Jurkat, Clone E6-1 (cell line): ENCODE results near the gene ITGB4.
"Not testable (repeated sequence)": the region's sequence is repeated elsewhere in the genome, so short reads cannot be mapped to it uniquely, and the experiment has no call there.

Source experiments
- DNase-seq: peaks from one replicate; pipeline ENCODE4 v3.0.0-alpha.2; 2011; ENCODE audit warnings: low read depth, low spot score
- H3K4me3 ChIP-seq: 2 replicates; pipeline ENCODE4 v1.5.1; 2011; ENCODE audit warnings: mild to moderate bottlenecking, low read length, control low read depth, moderate library complexity

The ITGB4 gene

GRCh38 chr17:75749545-75750389, 28.5 kb downstream of the ITGB4 start:
- H3K4me3 ChIP-seq: peak overlapping the region; percentile 7; the same call in 1 of the 2 replicates

GRCh38 chr17:75750661-75751423, 29.6 kb downstream of the ITGB4 start:
- no peak for DNase-seq
- no peak overlapping the region for H3K4me3 ChIP-seq

More at GRCh38 chr17:75749545-75750389, 28.5 kb downstream of the ITGB4 start:
- peak; percentile 55 for DNase-seq

DNA sequence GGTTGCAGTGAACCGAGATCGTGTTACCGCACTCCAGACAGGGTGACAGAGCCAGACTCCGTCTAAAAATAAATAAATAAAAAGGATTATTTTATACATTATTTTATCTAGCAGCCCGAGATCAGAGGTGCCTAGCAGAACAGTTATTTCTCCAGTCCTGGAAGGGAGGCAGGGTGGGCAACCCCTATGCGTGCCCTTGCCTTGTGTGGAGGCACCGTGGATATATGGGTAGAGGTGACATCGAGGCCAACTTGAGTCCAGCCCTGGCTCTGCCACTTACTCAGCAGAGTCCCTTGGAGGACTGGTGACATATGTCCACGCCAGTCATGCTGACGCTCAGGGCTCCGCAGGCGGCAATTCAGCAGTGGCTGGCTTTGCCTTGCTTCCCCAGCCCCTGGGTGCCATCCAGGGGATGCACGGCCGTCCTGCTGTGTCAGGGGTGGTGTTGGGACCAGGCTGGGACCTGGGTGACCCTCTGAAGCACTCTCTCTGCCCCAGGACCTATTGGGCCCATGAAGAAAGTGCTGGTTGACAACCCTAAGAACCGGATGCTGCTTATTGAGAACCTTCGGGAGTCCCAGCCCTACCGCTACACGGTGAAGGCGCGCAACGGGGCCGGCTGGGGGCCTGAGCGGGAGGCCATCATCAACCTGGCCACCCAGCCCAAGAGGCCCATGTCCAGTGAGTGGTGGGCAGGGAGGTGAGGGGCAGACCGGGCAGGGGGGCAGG, 30.6 kb downstream of the ITGB4 start:
- H3K4me3 ChIP-seq: no peak overlapping the region
- DNase-seq: no peak

GRCh38 chr17:75752405-75752709, 31.1 kb downstream of the ITGB4 start:
- no peak overlapping the region for H3K4me3 ChIP-seq
- DNase-seq: no peak

- peak overlapping the region; percentile 33 for H3K4me3 ChIP-seq
- no peak for DNase-seq
These were observed 31.7 kb downstream of the ITGB4 start for GRCh38 chr17:75752802-75753513.

GRCh38 chr17:75753514-75754377, 32.5 kb downstream of the ITGB4 start:
- DNase-seq: peak; percentile 46
- peak overlapping the region; percentile 33 for H3K4me3 ChIP-seq

DNA sequence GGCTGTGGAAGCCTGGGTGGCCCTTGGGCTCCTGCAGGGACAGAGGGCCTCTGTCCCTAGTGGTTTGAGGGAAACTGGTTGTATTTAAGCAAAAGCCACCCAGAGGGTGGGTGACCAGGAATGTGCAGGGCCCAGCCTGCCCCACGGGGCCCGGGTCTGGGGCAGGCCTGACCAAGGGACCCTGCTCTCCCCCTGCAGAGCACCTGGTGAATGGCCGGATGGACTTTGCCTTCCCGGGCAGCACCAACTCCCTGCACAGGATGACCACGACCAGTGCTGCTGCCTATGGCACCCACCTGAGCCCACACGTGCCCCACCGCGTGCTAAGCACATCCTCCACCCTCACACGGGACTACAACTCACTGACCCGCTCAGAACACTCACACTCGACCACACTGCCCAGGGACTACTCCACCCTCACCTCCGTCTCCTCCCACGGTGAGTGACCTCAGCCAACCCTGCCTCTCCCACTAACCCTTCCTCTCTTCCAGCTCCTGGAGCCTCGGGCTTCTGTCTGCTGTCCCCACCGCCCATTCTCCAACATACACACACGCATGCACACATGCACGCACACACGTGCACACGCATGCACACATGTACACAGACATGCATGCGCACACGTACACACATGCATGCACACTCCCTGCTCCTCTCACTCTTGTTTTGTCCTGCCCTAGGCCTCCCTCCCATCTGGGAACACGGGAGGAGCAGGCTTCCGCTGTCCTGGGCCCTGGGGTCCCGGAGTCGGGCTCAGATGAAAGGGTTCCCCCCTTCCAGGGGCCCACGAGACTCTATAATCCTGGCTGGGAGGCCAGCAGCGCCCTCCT, 33.3 kb downstream of the ITGB4 start:
- no peak overlapping the region for H3K4me3 ChIP-seq
- DNase-seq: no peak

GRCh38 chr17:75755205-75755901, 34.1 kb downstream of the ITGB4 start:
- no peak overlapping the region for H3K4me3 ChIP-seq
- DNase-seq: no peak

DNA sequence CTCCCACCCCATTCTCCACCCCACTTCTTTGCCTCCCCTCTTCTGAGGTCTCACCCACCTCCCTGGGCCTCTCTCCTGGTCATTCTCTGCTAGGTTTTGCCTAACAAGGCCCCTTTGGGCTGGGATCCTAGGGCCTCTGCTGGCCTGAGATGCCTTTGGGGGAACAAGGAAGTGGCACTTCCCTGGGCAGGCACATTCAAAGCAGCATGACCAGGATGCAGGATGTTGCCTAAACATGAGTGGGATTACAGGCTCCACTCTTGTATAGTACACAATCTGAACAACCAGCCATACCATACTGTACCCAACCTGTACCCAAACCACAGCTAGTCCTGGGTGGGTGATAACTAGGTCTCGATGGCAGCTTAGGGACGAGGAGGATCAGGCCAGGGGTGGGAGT, 34.7 kb downstream of the ITGB4 start:
- no peak for DNase-seq

GRCh38 chr17:75756451-75757085, 35.3 kb downstream of the ITGB4 start:
- DNase-seq: no peak
- no peak overlapping the region for H3K4me3 ChIP-seq

More for the DNA sequence above, 34.7 kb downstream of the ITGB4 start:
- H3K4me3 ChIP-seq: no peak overlapping the region

- no peak for DNase-seq
- no peak overlapping the region for H3K4me3 ChIP-seq
These were observed 35.9 kb downstream of the ITGB4 start for GRCh38 chr17:75757086-75757681.

DNA sequence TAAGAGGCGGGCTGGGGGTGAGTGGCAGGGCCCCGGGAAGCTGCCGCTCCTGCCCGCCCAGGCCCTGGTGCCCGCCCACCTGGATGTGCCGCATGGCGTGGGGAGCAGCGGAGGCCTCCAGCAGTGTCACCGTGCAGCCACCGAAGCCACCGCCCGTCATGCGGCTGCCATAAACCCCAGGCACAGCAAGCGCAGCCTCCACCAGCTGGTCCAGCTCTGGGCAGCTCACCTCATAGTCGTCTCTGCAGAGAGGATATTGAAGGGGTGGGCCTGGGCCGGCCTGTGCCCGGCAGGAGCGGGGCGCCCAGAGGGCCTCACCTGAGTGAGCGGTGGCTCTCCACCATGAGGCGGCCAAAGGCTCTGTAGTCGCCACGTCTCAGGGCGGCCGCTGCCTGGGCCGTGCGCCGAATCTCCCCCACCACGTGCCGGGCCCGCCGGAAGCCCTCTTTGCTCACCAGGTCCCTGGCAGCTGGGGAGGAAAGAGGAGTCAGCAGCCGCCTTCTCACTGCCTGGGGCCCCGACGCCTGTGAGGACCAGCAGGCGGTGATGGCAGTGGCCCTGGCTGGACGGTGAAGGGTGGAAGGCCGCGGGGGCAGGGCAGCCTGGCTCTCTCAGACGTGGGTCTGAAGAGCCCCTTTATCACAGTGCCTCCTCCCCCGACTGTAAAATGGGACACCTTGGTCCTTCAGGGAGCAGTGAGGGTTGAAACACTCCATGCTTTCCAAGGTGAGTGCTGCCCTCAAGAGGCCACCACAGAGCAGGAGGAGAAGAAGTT, 37.1 kb downstream of the ITGB4 start:
- no peak for DNase-seq
- no peak overlapping the region for H3K4me3 ChIP-seq

DNA sequence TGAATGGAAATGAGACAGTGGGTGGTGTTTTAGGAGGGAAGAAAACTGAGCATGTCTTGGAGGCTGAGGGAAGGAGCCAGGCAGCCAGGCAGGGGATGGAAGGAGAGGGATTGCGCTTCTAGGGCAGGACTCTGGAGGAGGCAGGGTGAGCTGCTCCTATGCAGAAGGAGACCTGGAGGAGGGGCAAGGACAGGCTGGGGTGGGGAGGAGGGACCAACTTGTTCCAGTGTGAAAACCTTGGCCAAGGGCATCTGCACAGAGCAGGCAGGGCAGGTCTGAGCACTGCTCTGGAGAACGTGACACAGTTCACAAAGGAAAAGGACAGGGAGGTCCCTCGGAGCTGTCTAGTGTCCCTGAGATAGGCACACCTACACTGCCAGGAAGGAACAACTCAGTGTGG, 38.2 kb downstream of the ITGB4 start:
- no peak for DNase-seq
- H3K4me3 ChIP-seq: no peak overlapping the region

DNA sequence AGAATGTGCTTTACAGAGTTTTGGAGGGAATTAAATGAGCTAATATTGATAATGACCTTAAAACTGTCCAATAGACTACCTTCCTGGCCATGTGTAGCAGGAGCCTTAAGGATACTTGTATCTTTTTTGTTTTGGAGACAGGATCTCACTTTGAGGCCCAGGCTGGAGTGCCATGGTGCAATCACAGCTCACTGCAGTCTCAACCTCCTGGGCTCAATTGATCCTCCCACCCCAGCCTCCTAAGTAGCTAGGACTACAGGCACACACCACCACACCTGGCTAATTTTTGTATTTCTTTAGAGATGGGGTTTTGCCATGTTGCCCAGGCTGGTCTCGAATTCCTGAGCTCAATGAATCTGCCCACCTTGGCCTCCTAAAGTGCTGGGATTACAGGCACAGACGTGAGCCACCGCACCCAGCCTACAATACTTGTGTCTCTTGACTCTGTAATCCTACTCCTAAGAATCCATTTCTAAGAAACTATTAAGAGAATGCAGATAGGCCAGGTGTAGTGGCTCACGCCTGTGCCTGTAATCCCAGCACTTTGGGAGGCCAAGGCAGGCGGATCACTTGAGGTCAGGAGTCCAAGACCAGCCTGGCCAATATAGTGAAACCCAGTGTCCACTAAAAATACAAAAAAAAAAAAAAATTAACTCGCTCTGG, 38.9 kb downstream of the ITGB4 start:
- DNase-seq, H3K4me3 ChIP-seq: not testable (repeated sequence)
